ENCODE data around the gene RORB.

Gene RORB

DNA sequence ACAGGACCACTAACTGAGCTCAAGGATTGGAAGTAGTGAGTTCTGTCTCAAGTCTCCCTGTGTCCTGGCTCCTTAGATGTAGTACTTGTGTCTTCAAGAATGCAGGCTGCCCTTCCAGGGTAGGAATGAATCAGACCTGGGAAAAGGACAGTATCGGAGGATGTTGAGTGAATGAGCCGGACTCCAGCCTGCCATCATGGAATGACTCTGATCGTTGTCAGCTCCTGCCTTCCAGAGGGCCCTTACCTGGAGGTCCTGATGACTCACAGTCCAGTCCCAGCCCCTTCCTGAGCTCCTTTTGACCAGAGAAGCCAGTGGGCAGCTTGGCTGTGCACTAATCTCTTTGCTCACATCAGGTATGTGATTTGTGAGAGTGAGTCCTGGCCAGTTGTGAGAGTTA lies 229.4 kb downstream of the RORB start:
- H3K4me3 ChIP-seq (ENCODE audit: control insufficient read depth, low read depth, low read length): no peak overlapping the region
- TF ChIP-seq, protein P1, sequence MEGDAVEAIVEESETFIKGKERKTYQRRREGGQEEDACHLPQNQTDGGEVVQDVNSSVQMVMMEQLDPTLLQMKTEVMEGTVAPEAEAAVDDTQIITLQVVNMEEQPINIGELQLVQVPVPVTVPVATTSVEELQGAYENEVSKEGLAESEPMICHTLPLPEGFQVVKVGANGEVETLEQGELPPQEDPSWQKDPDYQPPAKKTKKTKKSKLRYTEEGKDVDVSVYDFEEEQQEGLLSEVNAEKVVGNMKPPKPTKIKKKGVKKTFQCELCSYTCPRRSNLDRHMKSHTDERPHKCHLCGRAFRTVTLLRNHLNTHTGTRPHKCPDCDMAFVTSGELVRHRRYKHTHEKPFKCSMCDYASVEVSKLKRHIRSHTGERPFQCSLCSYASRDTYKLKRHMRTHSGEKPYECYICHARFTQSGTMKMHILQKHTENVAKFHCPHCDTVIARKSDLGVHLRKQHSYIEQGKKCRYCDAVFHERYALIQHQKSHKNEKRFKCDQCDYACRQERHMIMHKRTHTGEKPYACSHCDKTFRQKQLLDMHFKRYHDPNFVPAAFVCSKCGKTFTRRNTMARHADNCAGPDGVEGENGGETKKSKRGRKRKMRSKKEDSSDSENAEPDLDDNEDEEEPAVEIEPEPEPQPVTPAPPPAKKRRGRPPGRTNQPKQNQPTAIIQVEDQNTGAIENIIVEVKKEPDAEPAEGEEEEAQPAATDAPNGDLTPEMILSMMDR (conservative IDR thresholded peaks at IDR 0.05; ENCODE audit: control insufficient read depth, insufficient read depth, low read depth, low read length): no peak
- DNase-seq (ENCODE audit: low read depth): no peak

DNA sequence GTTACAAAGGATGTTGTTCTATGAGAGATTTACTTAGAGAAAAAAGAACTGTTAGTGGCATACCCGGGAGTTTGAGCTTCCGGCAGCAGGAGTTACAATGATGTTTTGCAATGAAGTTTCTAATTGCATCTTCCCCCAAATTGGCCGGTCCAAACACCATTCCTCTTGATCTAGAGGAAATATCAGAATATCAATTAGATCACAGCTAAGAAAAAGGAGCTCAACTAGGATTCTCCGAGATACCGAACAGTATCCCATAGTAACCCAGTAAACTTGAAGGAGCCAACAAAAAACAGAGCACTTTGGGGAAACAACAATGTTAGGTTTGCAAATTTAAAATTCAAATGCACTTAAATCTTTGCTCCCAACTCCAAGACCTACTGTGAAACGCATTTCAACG lies 231.0 kb downstream of the RORB start:
- DNase-seq (ENCODE audit: low read depth): no peak
- TF ChIP-seq, protein P1 (conservative IDR thresholded peaks at IDR 0.05; ENCODE audit: control insufficient read depth, insufficient read depth, low read depth, low read length): no peak
- no peak overlapping the region for H3K4me3 ChIP-seq (ENCODE audit: control insufficient read depth, low read depth, low read length)

DNA sequence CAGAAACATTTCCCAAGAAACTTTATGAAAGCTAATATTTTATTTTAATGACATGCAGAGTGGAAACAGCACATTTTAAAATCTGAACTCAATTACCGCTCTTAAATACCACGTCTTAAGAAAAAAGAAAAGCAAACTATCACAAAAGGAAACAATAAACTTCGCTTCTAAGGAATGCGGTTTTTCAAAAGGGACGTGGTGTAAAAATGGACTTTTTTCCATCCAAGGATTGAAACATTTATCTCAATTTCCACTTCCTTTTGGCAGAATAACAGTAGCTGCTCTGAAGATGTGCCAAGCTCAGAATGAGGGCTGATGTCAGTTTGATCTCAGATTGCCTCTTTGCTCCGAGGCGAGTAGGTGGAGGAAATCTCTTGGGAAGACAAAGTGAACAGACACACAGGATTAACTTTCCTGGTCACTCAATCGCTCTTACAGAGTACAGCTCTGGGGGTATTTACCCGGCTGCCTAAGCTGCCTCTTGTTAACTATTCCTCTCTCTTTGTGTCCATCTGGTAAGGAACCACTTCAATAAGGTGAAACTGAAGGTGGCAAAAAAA lies 232.1 kb downstream of the RORB start:
- H3K4me3 ChIP-seq (ENCODE audit: control insufficient read depth, low read depth, low read length): no peak overlapping the region
- peak; percentile 26 for DNase-seq (ENCODE audit: low read depth)
- TF ChIP-seq, protein P1 (conservative IDR thresholded peaks at IDR 0.05; ENCODE audit: control insufficient read depth, insufficient read depth, low read depth, low read length): no peak

DNA sequence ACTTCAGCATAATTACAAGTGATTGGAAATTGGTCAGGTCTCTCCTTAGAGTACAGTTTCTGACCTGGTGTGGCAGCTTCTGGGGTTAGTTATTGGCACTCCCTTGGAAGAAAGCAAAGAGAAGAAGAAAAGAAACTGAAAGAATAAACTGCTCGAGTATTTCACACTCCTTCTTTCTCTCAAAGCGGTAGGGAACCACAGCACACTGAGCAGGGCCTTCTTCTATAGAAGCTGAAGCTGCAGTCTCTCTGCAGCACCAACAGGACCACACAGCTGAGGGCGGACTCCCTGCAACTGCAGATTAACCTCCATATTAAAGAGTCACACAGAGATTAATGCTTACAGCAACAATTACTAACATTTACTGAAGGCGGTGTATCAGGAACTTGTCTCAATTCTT lies 238.6 kb downstream of the RORB start:
- TF ChIP-seq, protein P1 (conservative IDR thresholded peaks at IDR 0.05; ENCODE audit: control insufficient read depth, insufficient read depth, low read depth, low read length): no peak
- no peak overlapping the region for H3K4me3 ChIP-seq (ENCODE audit: control insufficient read depth, low read depth, low read length)
- no peak for DNase-seq (ENCODE audit: low read depth)

DNA sequence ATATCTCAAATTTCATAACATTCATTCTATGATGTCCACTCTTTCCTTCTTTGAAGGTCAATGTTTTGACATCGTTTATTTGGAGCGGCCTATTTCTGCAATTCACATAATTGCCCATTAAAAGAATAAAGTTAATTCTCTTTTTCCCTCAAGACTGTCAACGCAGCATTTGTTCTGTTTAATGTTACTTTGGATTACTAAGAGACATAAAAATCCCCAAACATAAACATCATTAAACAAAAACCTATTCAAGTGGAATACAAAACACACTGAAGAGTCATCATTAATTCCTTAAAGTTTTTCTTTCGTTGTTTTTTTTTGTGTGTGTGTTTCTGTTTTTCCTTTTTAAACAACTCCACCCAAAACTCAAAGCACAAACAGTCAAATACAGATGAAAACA lies 239.5 kb downstream of the RORB start:
- no peak for DNase-seq (ENCODE audit: low read depth)
- H3K4me3 ChIP-seq (ENCODE audit: control insufficient read depth, low read depth, low read length): no peak overlapping the region
- TF ChIP-seq, protein P1 (conservative IDR thresholded peaks at IDR 0.05; ENCODE audit: control insufficient read depth, insufficient read depth, low read depth, low read length): no peak

DNA sequence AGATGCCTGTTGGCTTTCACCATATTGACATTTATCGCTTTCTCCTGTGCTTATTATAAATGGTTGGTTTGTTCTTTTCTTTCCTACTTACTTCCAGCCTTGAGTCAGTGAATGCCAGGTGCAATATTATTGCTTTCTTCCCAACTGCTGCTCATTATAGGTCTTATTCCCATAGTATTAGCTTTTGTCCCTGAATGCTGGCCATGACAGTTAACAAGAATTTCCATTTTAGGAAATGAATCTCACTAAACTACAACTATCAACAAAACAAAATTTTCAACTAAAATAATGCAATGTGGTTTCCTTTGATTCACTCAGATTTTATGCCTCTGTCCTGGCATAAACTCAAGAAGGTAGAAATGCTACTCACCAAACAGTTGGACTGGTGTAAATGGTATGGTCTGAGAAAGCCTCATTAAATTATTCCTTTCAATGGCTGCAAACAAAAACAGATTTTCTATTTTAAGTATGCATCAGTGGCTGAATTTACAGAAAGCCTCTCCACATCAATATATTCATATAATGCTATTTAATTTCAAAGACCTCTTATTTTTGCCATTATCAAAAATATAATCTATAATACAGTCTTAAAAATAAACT lies 245.2 kb downstream of the RORB start:
- no peak overlapping the region for H3K4me3 ChIP-seq (ENCODE audit: control insufficient read depth, low read depth, low read length)
- TF ChIP-seq, protein P1 (conservative IDR thresholded peaks at IDR 0.05; ENCODE audit: control insufficient read depth, insufficient read depth, low read depth, low read length): no peak
- DNase-seq (ENCODE audit: low read depth): no peak

Data from fibroblast of mammary gland (primary cell).